Measurements from ENCODE around the gene SHBG.

SHBG gene

DNA sequence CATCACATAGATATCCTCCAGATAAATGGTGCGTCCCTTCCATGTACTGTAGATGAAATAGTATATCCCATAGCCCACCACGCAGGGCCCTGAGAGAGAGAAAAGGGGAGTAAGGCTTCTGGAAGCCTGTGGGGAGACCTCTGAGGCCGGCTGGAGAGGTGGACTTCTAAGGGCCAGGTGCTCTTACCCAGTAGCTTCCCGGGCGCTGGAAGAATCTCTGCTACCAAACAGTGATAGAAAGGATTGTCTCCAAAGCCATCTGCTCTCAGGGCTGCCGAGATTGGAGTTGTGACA, 3.0 kb upstream of the SHBG start:
- TF ChIP-seq CTCF (IDR thresholded peaks at IDR 0.05; ENCODE audit: insufficient read depth, low read length, poor library complexity, severe bottlenecking) (no peak), EZH2phosphoT487 (conservative IDR thresholded peaks at IDR 0.05; ENCODE audit: low read length) (no peak)
- Histone ChIP-seq H4K20me1 (ENCODE audit: low read depth, low read length) (no peaks in the 10 kb centered on the region), H3K9me3 (ENCODE audit: insufficient read depth, low read length) (no peaks in the 10 kb centered on the region), H3K27me3 (ENCODE audit: low read length) (no peaks in the 10 kb centered on the region), H2AFZ (ENCODE audit: low read depth, low read length, severe bottlenecking) (peak overlapping the region; percentile 95), H3K27ac (ENCODE audit: low read depth, low read length) (no peak overlapping the region), H3K4me2 (ENCODE audit: low read depth, low read length, poor library complexity, severe bottlenecking) (peak overlapping the region; percentile 87), H3K79me2 (ENCODE audit: insufficient read depth, low read length) (no peaks in the 10 kb centered on the region), H3K9ac (ENCODE audit: low read length) (peak overlapping the region; percentile 74), H3K9me2 (replicated peaks; ENCODE audit: insufficient read depth, low read length) (no peaks in the 10 kb centered on the region), H3F3A (ENCODE audit: insufficient read depth) (no peaks in the 10 kb centered on the region), H3K36me3 (ENCODE audit: low read length) (no peaks in the 10 kb centered on the region), H3K4me3 (ENCODE audit: insufficient read depth, low read length, poor library complexity, severe bottlenecking) (peak overlapping the region; percentile 72)

DNA sequence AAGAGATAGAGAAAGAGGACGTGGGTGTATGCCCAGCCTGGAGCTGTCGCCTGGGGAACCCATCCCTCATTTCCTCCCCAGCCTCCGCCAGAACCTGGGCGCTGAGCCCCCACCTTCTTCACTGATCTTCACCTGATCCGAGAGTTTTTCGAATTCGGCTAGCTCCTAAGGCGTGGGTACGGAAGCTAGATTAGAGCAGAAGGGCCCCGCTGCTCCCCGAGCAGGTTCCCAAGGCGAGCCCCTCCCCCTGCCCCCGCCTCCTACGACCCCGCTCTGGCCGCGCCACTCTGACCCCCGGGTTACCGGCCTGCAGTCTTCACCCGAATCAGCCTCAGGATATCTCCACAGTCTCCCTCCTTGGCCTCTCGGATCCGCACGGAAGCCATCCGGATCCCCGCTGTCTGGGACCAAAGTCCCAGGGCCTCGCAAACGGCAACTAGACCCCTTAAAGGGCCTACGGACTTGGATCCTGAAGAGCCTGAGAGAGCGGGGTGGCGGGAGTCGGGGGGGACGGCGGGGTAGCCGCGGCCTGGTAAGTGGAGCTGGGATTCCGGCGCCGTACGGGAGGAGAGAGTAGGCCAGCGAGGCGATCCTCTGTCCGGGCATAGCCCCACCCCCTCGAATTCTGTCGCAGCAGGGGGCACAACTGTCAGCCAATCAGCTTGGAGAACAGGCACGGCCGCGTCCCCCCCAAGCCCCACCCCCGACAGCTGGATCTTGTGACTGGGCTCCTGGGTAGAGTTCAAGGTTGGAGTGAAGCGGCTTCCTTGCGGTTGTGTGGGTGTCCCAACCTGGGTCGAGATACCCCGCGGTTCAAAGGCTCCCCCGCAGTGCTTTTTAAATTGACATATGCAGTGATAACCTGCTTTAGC, 2.4 kb upstream of the SHBG start, which contains the start of gene SAT2:
SAT2 (minus strand) TSS at position 572 of the 872 bp plus-strand sequence; CDS start at position 386, 186 bp downstream.
- H3K27ac ChIP-seq (ENCODE audit: low read depth, low read length), result no peak within 1 kb of the TSS

GRCh38 chr17:7631398-7632380, 1.8 kb downstream of the SHBG start:
- no peaks in the 10 kb centered on the region for H3K9me3 ChIP-seq (ENCODE audit: insufficient read depth, low read length)
- no peak overlapping the region for H3K4me3 ChIP-seq (ENCODE audit: insufficient read depth, low read length, poor library complexity, severe bottlenecking)
- no peak overlapping the region for H3K27ac ChIP-seq (ENCODE audit: low read depth, low read length)
- no peaks in the 10 kb centered on the region for H3F3A ChIP-seq (ENCODE audit: insufficient read depth)
- H3K27me3 ChIP-seq (ENCODE audit: low read length), result no peaks in the 10 kb centered on the region
- H3K9me2 ChIP-seq (replicated peaks; ENCODE audit: insufficient read depth, low read length), result no peaks in the 10 kb centered on the region
- TF ChIP-seq EZH2phosphoT487 (conservative IDR thresholded peaks at IDR 0.05; ENCODE audit: low read length), result no peak
- no peak for TF ChIP-seq CTCF (IDR thresholded peaks at IDR 0.05; ENCODE audit: insufficient read depth, low read length, poor library complexity, severe bottlenecking)
- H3K4me2 ChIP-seq (ENCODE audit: low read depth, low read length, poor library complexity, severe bottlenecking), result no peak overlapping the region
- H3K36me3 ChIP-seq (ENCODE audit: low read length), result no peaks in the 10 kb centered on the region
- H3K9ac ChIP-seq (ENCODE audit: low read length), result no peak overlapping the region
- no peaks in the 10 kb centered on the region for H4K20me1 ChIP-seq (ENCODE audit: low read depth, low read length)
- no peak overlapping the region for H2AFZ ChIP-seq (ENCODE audit: low read depth, low read length, severe bottlenecking)
- no peaks in the 10 kb centered on the region for H3K79me2 ChIP-seq (ENCODE audit: insufficient read depth, low read length)

More for the DNA sequence above, 2.4 kb upstream of the SHBG start, which contains the start of gene SAT2:
- Histone ChIP-seq H3F3A (ENCODE audit: insufficient read depth) (no peaks in the 10 kb centered on the region), H3K79me2 (ENCODE audit: insufficient read depth, low read length) (no peaks in the 10 kb centered on the region), H3K9me2 (replicated peaks; ENCODE audit: insufficient read depth, low read length) (no peaks in the 10 kb centered on the region), H3K9me3 (ENCODE audit: insufficient read depth, low read length) (no peaks in the 10 kb centered on the region), H3K27me3 (ENCODE audit: low read length) (no peaks in the 10 kb centered on the region), H4K20me1 (ENCODE audit: low read depth, low read length) (no peaks in the 10 kb centered on the region), H3K36me3 (ENCODE audit: low read length) (no peaks in the 10 kb centered on the region), H3K4me3 (ENCODE audit: insufficient read depth, low read length, poor library complexity, severe bottlenecking) (peak within 1 kb of the TSS; percentile 72), H3K9ac (ENCODE audit: low read length) (peak within 1 kb of the TSS; percentile 74), H3K4me2 (ENCODE audit: low read depth, low read length, poor library complexity, severe bottlenecking) (peak within 1 kb of the TSS; percentile 87), H2AFZ (ENCODE audit: low read depth, low read length, severe bottlenecking) (peak within 1 kb of the TSS; percentile 95)
- TF ChIP-seq CTCF (IDR thresholded peaks at IDR 0.05; ENCODE audit: insufficient read depth, low read length, poor library complexity, severe bottlenecking) (no peak), EZH2phosphoT487 (conservative IDR thresholded peaks at IDR 0.05; ENCODE audit: low read length) (no peak)

Data from SU-DHL-6 (cell line).